ENCODE data around the gene DMRTA1.
"Not testable (repeated sequence)": the region's sequence is repeated elsewhere in the genome, so short reads cannot be mapped to it uniquely, and the experiment has no call there.

DMRTA1 gene, protein sequence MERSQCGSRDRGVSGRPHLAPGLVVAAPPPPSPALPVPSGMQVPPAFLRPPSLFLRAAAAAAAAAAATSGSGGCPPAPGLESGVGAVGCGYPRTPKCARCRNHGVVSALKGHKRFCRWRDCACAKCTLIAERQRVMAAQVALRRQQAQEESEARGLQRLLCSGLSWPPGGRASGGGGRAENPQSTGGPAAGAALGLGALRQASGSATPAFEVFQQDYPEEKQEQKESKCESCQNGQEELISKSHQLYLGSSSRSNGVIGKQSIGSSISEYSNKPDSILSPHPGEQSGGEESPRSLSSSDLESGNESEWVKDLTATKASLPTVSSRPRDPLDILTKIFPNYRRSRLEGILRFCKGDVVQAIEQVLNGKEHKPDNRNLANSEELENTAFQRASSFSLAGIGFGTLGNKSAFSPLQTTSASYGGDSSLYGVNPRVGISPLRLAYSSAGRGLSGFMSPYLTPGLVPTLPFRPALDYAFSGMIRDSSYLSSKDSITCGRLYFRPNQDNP

GRCh38 chr9:22446589-22446949 is at the start of gene DMRTA1:
TSS of gene DMRTA1 (plus strand) at chr9:22446824. CDS start at chr9:22447066, 242 bp downstream.
- DNase-seq, result no peak

- DNase-seq, result no peak
Observed at GRCh38 chr9:22401671-22402070, 45.0 kb upstream of the DMRTA1 start.

DNA sequence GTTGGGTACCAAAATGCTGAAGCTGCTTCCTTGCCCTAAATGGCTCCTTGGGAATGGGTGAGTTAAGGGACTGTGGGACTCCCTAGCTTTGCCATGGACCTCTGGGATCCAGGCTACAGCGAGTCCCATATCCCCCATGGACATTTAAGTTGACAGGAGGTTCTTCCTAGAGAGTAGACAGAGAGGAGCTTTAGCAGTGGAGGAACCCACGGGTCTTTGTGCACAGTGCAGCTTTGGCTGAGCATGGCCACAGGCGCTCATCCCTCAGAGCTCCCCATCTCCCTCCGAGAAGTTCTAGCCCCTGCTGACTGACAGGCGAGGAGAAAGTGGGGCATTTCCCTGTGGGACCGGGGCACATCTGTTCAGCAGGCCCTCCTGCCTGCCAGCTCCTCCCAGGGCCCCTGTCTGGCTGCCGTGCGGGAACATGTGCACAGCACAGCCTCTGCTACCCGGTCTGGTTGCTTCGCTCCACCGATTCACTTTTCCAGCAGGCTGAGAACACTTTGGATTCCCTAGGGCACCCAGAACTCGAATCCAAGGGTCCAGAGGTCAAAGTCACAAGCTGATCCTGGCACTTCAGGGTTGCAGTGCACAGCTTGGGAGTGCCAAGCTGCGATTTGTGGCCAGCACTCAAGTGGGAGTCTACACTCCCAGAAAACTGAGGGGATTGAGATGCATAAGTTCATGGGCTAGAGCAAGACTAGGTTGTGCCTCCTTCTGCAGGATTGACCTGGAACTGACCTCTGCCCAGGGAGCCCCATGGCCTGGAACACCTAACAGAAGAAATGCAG is 40.6 kb upstream of the DMRTA1 start:
- DNase-seq, result no peak

GRCh38 chr9:22413884-22414283 is 32.7 kb upstream of the DMRTA1 start:
- no peak for DNase-seq

- no peak for DNase-seq
Observed at GRCh38 chr9:22415941-22416691, 30.5 kb upstream of the DMRTA1 start.

DNA sequence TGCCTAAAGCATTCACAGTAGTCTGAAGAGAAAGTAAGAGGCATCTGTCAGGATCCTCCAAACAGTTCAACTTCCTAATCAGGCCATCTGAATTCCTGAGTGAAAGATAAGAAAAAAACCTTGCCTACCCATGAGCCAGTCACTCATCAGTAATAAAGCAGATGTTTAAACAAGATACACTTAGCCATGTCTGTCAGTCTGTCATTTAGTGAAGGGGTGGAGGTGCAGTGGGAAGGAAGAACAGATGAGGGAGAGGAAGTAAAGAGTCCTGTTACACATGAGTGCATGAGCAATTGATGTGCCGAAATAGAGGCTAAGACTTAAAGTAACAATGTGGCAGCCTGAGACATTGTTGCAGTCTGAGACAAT is 29.9 kb upstream of the DMRTA1 start:
- DNase-seq, result no peak

GRCh38 chr9:22423566-22423965 is 23.1 kb upstream of the DMRTA1 start:
- no peak for DNase-seq

DNA sequence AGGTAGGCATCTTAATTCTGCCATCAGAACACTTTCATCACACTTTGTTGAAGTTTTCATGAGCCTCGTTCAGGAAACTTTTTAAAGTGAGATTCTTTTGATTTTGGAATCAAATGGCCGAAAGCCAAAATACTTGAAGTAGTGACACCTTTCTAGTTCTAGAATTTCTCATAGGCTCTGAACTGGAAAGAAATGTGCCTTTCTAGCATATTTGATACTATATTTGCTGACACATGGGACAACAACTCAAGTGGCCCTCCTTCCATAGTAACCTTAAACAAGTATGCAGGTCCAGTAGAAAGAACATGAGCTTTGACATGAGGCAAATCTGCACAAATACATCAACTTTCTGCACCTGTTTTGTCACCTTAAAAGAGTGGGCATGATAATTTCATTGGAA is 22.0 kb upstream of the DMRTA1 start:
- no peak for DNase-seq

DNA sequence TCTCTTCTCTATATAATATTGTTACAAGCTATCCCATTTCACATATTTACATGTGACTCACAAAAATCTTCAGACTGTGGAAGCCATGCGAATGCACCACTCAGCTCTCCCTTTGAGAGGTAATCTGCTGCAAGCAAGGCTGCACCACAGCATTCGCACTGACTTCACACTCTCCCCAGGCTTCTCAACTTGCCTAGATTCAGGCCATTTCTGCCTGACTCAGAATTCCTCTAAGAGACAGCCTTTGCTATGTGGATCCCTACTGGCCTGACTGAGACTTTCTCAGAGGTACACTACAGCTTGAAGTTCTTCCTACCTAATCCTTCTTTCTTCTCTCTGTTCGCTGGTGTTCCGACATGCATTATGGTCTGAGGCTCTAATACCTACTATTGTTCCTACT is 21.1 kb upstream of the DMRTA1 start:
- no peak for DNase-seq

DNA sequence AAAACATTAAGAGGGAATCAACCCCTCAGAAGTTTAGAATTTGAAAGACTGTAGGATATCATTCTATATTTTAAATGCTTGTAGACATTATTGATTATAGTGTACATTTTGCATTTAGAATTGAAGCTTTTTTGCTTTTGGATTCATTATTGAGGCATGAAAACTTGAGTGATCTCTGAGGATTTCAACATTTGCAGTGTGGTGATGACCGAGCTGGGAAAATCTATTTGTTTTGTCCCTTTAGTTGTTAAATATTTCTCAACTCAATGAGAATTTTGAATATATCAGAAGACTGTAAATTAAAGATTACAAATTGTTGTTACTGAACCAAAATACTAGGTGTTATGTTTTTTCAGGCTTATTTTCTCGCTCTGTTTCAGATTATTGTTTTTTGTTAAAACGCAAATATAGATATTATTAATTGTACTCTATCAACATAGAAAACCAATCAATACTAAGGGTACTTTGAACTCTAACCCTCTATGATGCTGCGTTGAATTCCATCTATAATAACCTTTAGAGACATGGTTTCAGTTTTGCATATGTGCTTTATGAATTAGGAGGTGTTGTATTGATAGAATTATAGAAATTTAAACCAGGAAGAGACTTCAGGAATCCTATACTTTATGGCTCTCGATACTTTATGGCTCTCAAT is 19.3 kb upstream of the DMRTA1 start:
- DNase-seq, result no peak

DNA sequence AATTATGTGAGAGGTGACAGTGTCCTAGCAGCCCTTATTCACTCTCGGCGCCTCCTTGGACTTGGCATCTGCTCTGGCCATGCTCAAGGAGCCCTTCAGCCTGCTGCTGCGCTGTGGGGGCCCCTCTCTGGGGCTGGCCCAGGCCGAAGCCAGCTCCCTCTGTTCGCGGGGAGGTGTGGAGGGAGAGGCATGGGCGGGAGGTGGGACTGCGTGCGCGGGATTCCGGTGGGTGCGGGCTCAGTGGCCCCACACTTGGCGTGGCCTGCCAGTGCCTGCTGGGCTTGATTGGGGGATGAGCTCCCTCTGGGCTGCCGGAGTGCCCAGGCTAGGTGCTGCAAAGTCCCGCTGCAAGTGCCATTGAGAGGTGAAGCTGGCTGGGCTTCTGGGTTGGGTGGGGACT is 12.9 kb upstream of the DMRTA1 start:
- no peak for DNase-seq

DNA sequence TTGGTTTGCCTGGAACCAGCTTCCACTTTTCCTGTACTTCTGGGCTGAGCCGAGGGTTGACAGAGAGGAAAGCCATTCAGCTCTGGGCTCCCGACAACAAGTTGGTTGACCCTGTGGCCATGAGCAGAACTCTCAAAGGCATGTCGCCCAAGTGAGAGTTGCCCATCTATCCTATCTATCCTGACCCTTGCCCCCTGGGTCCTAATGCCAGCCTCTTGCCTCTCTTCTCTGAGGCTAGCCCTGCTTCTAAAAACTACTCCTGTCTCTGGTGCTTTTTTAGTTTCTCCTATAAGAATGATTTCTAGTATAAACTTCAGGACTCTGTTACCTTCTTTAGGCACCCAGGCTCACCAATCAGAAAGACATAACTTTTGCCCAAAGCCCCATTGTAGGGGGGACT is 11.4 kb upstream of the DMRTA1 start:
- not testable (repeated sequence) for DNase-seq

- not testable (repeated sequence) for DNase-seq
Observed at GRCh38 chr9:22437461-22438067, 9.1 kb upstream of the DMRTA1 start.

DNA sequence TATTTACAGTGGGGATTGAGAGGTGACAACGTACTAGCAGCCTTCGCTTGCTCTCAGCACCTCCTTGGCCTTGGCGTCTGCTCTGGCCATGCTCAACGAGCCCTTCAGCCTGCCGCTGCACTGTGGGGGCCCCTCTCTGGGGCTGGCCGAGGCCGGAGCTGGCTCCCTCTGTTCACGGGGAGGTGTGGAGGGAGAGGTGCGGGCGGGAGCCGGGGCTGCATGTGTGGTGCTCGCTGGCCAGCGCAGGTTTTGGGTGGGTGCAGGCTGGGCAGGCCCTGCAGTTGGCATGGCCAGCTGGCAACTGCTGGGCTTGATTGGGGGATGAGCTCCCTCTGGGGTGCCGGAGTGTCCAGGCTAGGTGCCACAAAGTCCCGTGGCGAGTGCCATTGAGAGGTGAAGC is 5.8 kb upstream of the DMRTA1 start:
- DNase-seq, result no peak

DNA sequence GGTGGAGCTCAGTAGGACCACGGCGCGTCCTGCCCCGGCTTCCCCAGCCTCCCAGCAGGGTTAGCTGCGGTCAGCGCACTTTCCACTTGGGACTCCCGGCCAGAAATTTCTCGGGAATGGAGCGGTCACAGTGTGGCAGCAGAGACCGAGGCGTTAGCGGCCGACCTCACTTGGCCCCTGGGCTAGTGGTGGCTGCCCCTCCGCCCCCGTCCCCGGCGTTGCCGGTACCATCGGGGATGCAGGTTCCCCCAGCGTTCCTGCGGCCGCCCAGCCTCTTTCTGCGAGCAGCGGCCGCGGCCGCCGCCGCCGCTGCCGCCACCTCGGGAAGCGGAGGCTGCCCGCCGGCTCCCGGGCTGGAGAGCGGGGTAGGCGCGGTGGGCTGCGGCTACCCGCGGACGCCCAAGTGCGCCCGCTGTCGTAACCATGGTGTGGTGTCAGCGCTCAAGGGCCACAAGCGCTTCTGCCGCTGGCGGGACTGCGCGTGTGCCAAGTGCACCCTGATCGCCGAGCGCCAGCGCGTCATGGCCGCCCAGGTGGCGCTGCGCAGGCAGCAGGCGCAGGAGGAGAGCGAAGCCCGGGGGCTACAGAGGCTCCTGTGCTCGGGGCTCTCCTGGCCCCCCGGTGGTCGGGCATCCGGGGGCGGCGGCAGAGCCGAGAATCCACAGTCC is 460 bp downstream of the DMRTA1 start:
- peak in 1 of 2 donors; percentile 27 for DNase-seq

GRCh38 chr9:22447618-22448305 is 1.1 kb downstream of the DMRTA1 start:
- DNase-seq, result no peak

- DNase-seq, result no peak
Observed at GRCh38 chr9:22449719-22450118, 3.1 kb downstream of the DMRTA1 start.

DNA sequence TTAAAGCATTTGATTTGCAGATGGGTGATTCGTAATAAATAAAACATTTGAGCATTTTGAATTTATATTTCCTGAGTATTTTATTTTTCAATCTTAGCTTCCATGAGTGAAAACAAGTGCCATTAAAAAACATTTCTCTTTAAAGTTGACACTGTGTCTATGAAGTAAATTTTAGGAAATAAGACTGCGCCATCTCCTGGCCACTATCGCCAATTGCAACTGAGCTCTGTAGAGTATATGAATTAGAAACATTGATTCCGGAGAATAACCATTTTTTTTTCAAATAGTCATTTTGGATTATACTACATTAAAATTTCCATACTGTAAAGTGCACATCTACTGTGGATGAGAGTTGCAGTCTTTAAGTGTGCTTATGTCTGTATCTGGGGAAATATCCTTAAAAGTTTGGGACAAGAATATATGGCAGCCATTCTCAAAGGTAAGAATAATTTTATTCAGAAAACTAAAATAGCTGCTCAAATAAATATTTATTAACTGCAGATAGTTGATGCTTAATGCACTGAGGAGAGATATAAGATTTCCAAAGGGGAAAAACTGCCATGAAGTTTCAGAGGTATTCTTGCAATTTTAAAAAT is 5.9 kb downstream of the DMRTA1 start:
- DNase-seq, result peak in 1 of 2 donors; percentile 56

DNA sequence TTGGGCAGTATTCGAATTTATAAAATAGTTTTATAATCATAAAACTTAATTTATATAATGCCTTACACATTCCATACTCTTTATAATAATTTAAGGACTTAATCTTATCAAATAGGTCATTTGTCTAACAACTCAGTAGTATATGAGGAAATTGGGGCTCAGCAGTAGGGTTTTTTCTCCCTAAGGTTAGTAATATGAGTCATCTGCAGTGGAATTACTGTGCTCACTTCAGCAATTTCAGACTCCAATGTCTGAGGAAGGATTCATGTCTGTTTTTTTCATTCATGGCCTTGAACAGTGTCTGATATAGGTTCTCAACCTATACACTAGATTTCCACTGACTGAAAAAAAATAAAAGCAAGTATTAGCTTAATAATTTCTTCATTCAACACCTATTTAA is 7.4 kb downstream of the DMRTA1 start:
- DNase-seq, result no peak

DNA sequence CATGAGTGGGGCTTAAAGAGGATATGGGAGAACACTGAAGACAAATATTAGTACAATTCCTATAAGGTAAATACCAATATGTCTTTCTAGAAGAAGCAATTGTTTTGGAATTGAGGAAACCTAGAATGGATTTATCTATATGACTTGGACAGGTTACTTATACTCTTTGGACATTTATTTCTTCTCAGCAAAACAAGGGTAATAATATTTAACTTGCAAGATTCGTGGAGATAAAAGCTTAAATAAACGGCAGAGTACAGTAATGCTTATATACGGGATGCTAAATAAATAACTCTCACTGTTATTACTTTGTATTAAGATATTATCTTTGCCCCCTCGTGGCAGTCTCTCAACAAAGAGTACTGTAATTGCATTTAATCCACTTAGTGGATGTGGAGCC is 8.6 kb downstream of the DMRTA1 start:
- no peak for DNase-seq

- no peak for DNase-seq
Observed at GRCh38 chr9:22457448-22457847, 10.8 kb downstream of the DMRTA1 start.

Measured in CD4-positive, alpha-beta T cell treated with Interleukin-4 for 1 hour (primary cell).